HepG2 (cell line): ENCODE measurements around the gene RAB3B. TPM values are rescaled to one million over a fixed set of nuclear protein-coding genes. Genes with fewer than 3 reads are reported as not detected.
A peak's percentile ranks its signal among the peaks of the same experiment; 100 is the strongest.

Experiments used
- ATAD3A ChIP-seq: sonication (generic); formaldehyde crosslinking; IDR thresholded peaks from 2 replicates; pipeline ENCODE4 v1.4.0; 2020; ENCODE audit warnings: missing genetic modification reagents
- ATF4 ChIP-seq, 2 experiments: fragments of 450-650 bp in 1 of 2; sonication (generic) in 1 of 2; formaldehyde crosslinking; IDR thresholded peaks; 2 replicates each; pipeline versions ENCODE4 v1.5.0 to v1.8.0; 2020 to 2022; ENCODE audit warnings: mild to moderate bottlenecking in 1 of 2, missing genetic modification reagents in 1 of 2
- CSRNP2 ChIP-seq: sonication (generic); formaldehyde crosslinking; conservative IDR thresholded peaks from 2 replicates; pipeline ENCODE4 v1.8.0; 2022; ENCODE audit warnings: low read depth, missing genetic modification reagents
- DR1 ChIP-seq: sonication (generic); formaldehyde crosslinking; IDR thresholded peaks from 2 replicates; pipeline ENCODE4 v1.8.0; 2021; ENCODE audit warnings: mild to moderate bottlenecking, missing genetic modification reagents, inconsistent platforms
- HMG20B ChIP-seq: conservative IDR thresholded peaks from 2 replicates; pipeline ENCODE4 v1.6.1; 2016; ENCODE audit warnings: missing genetic modification reagents, missing compliant biosample characterization
- HNRNPLL ChIP-seq: fragments of 200-400 bp; formaldehyde crosslinking; IDR thresholded peaks from 2 replicates; pipeline ENCODE4 v1.6.1; 2017; ENCODE audit warnings: mild to moderate bottlenecking, low read depth, low read length; ENCODE audit not compliant: poor library complexity, severe bottlenecking
- MXD4 ChIP-seq: IDR thresholded peaks from 2 replicates; pipeline ENCODE4 v1.6.1; 2016; ENCODE audit warnings: mild to moderate bottlenecking, missing biosample characterization, missing genetic modification reagents
- RAD51 ChIP-seq: fragments of 450-650 bp; IDR thresholded peaks from 2 replicates; pipeline ENCODE4 v1.6.1; 2016; ENCODE audit warnings: borderline replicate concordance
- TOE1 ChIP-seq: sonication (generic); formaldehyde crosslinking; IDR thresholded peaks from 2 replicates; pipeline ENCODE4 v1.4.0; 2020; ENCODE audit warnings: mild to moderate bottlenecking, missing genetic modification reagents
- YY1 ChIP-seq: IDR thresholded peaks from 2 replicates; pipeline ENCODE4 v1.6.1; 2011; ENCODE audit warnings: low read length, low read depth, moderate library complexity, mild to moderate bottlenecking; ENCODE audit not compliant: insufficient read depth, insufficient replicate concordance
- ZFY ChIP-seq: sonication (generic); formaldehyde crosslinking; IDR thresholded peaks from 2 replicates; pipeline ENCODE4 v1.4.0; 2020; ENCODE audit warnings: missing genetic modification reagents
- ZMYM4 ChIP-seq: sonication (generic); formaldehyde crosslinking; IDR thresholded peaks from 2 replicates; pipeline ENCODE4 v1.8.1; 2023; ENCODE audit warnings: mild to moderate bottlenecking, missing genetic modification reagents
- ZNF136 ChIP-seq: sonication (generic); formaldehyde crosslinking; IDR thresholded peaks from 2 replicates; pipeline ENCODE4 v1.8.1; 2022; ENCODE audit warnings: low read depth, mild to moderate bottlenecking, moderate library complexity, missing genetic modification reagents
- ZNF225 ChIP-seq: sonication (generic); formaldehyde crosslinking; IDR thresholded peaks from 2 replicates; pipeline ENCODE4 v1.4.0; 2020; ENCODE audit warnings: mild to moderate bottlenecking, missing genetic modification reagents
- ZNF296 ChIP-seq: sonication (generic); formaldehyde crosslinking; conservative IDR thresholded peaks from 2 replicates; pipeline ENCODE4 v1.5.0; 2020; ENCODE audit warnings: mild to moderate bottlenecking, missing genetic modification reagents
- ZNF547 ChIP-seq: sonication (generic); formaldehyde crosslinking; IDR thresholded peaks from 2 replicates; pipeline ENCODE4 v1.5.1; 2020; ENCODE audit warnings: mild to moderate bottlenecking, missing genetic modification reagents
- ZNF558 ChIP-seq: sonication (generic); formaldehyde crosslinking; IDR thresholded peaks from 2 replicates; pipeline ENCODE4 v1.9.0; 2022; ENCODE audit warnings: mild to moderate bottlenecking, missing genetic modification reagents, borderline replicate concordance
- ZNF704 ChIP-seq: sonication (generic); formaldehyde crosslinking; IDR thresholded peaks from 2 replicates; pipeline ENCODE4 v1.8.1; 2023; ENCODE audit warnings: mild to moderate bottlenecking, inconsistent platforms, moderate library complexity, missing genetic modification reagents, borderline replicate concordance
- ZNF747 ChIP-seq: sonication (generic); formaldehyde crosslinking; IDR thresholded peaks from 2 replicates; pipeline ENCODE4 v1.8.1; 2023; ENCODE audit warnings: missing genetic modification reagents, mild to moderate bottlenecking, borderline replicate concordance
- ZNF768 ChIP-seq: sonication (generic); formaldehyde crosslinking; IDR thresholded peaks from 2 replicates; pipeline ENCODE4 v1.4.0; 2020; ENCODE audit warnings: missing genetic modification reagents
- ZNF850 ChIP-seq: sonication (generic); formaldehyde crosslinking; conservative IDR thresholded peaks from 2 replicates; pipeline ENCODE4 v1.9.0; 2021; ENCODE audit warnings: mild to moderate bottlenecking, missing genetic modification reagents
- ZSCAN31 ChIP-seq: sonication (generic); formaldehyde crosslinking; IDR thresholded peaks from 2 replicates; pipeline ENCODE4 v1.5.0; 2020; ENCODE audit warnings: low read depth, mild to moderate bottlenecking, missing genetic modification reagents
- polyA plus RNA-seq, 8 experiments: library from polyadenylated mRNA; depleted of rRNA in 3 of 8; stranded (reverse) in 7 of 8; unstranded in 1 of 8; fragments of >200 nt; fragmentation: Illumina TruSeq in 4 of 8; extraction: Trizol in 4 of 8; gene quantifications; 2 replicates each; pipeline versions ENCODE4 v1.2.1 to v1.2.3, GENCODE V29; 2011 to 2016; ENCODE audit warnings: low read depth in 4 of 8, missing spikeins in 1 of 8, mixed read lengths in 1 of 8; ENCODE audit not compliant: insufficient read depth in 1 of 8
- total RNA-seq, 5 experiments: library from RNA; depleted of rRNA; stranded (reverse); fragments of >200 nt; fragmentation: Illumina TruSeq; extraction: Trizol; gene quantifications; 2 replicates each; pipeline ENCODE4 v1.2.3, GENCODE V29; 2016; ENCODE audit warnings: low read depth in 1 of 5

The RAB3B gene
- total and polyA plus RNA-seq, 2 of the 13 experiments (the other 11 are each of a cell fraction or from before 2014, with no cell fraction given), result 1.0 to 1.2 TPM

DNA sequence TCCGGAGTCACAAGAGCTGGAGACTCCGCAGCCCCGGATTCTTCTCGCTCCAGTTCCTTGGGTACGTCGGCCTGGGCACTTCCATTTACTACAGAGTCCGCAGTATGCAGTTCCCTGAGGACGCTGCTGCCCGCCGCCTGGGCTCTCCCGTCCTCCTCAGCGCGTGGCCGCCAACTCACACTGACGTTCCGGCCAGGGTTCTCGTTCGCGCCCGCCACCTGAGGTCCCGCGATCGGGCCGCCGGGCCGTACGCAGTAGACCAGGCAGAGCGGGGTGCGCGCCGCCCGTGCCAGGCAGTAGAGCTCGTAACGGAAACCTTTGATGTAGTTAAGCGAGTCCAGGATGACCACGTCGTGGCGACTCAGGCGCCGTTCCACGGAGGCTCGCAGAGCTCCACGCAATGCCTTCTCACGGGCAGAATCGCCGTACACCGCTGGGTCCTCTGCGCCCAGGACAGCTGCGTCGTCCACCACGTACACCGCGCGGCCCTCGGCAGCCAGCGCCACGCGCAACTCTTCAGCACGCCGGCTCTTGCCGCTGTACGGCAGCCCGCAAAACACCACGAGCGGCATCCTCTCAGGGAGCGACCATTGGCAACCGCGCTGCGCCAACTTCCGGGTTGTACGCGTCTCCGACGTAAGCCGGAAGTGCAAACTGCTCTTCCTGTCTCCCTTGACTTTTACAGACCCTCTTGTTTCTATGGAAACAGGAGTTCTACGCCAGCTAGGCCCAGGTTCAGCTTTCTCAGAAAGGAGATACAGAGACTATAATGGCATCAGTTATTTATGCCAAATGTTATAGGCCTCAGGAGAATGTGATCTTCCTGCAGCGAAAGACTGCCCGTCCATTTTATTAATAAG, 42.9 kb upstream of the RAB3B start, which contains the start of gene KTI12 (continued):
- no peak for TF ChIP-seq DR1 (CRISPR knock-in tag)
- no peak for TF ChIP-seq ZNF136 (CRISPR knock-in tag)
- TF ChIP-seq ZNF850 (CRISPR knock-in tag), result no peak
- TF ChIP-seq ATAD3A, result no peak
- TF ChIP-seq ZFY, result peak; percentile 78
- no peak for TF ChIP-seq ZNF704 (CRISPR knock-in tag)
- peak; percentile 83; the same call in 1 of the 2 replicates for TF ChIP-seq ZSCAN31 (CRISPR knock-in tag)
- TF ChIP-seq ATF4 (CRISPR knock-in tag; IDR thresholded peaks at IDR 0.05), result no peak
- TF ChIP-seq HNRNPLL, result peak; percentile 69
- no peak for TF ChIP-seq HMG20B (CRISPR knock-in tag)
- peak; percentile 35; the same call in 1 of the 2 replicates for TF ChIP-seq ZMYM4 (CRISPR knock-in tag)
- peak; percentile 70; the same call in 1 of the 2 replicates for TF ChIP-seq ZNF558 (CRISPR knock-in tag)
- no peak for TF ChIP-seq TOE1 (CRISPR knock-in tag)
- TF ChIP-seq YY1, result peak; percentile 89
- TF ChIP-seq ZNF547 (CRISPR knock-in tag), result no peak
- no peak for TF ChIP-seq ZNF747
- no peak for TF ChIP-seq CSRNP2
- TF ChIP-seq ZNF296 (CRISPR knock-in tag), result no peak
- TF ChIP-seq MXD4 (CRISPR knock-in tag), result peak; percentile 88
- no peak for TF ChIP-seq ZNF225 (CRISPR knock-in tag)
- no peak for TF ChIP-seq RAD51
- TF ChIP-seq ZNF768 (CRISPR knock-in tag), result peak; percentile 72; the same call in 1 of the 2 replicates
